HG02981 (cell line): ENCODE data around the gene C2CD3.

ENCODE experiments used
- ATAC-seq: cut with Tn5 transposase; IDR thresholded peaks from one replicate; pipeline ENCODE4 v1.9.1; 2021; ENCODE audit warnings: mild to moderate bottlenecking, moderate library complexity; ENCODE audit not compliant: unreplicated experiment

C2CD3 gene

GRCh38 chr11:73983741-73984538 is 186.9 kb downstream of the C2CD3 start:
- ATAC-seq = no peak

- ATAC-seq = peak; percentile 62
Measured at GRCh38 chr11:73982990-73983740, 187.6 kb downstream of the C2CD3 start.

- ATAC-seq = peak; percentile 39
Measured at GRCh38 chr11:73982595-73982989, 188.2 kb downstream of the C2CD3 start, which contains the start of gene UCP2. UCP2 (minus strand) TSS chr11:73982843; CDS start chr11:73978378, 4,465 bp downstream.

GRCh38 chr11:73981051-73981805 is 189.6 kb downstream of the C2CD3 start:
- ATAC-seq = no peak

GRCh38 chr11:73980001-73980961 is 190.5 kb downstream of the C2CD3 start:
- ATAC-seq = peak; percentile 43

GRCh38 chr11:73978576-73979086 is 192.2 kb downstream of the C2CD3 start:
- ATAC-seq = no peak

- ATAC-seq = no peak
Measured at GRCh38 chr11:73977856-73978519, 192.8 kb downstream of the C2CD3 start.

- ATAC-seq = no peak
Measured at GRCh38 chr11:73976451-73977151, 194.2 kb downstream of the C2CD3 start.

- no peak for ATAC-seq
Measured at GRCh38 chr11:73975479-73975757, 195.4 kb downstream of the C2CD3 start.

GRCh38 chr11:73974604-73975478 is 196.0 kb downstream of the C2CD3 start:
- ATAC-seq = no peak

- no peak for ATAC-seq
Measured at GRCh38 chr11:73972620-73973449, 198.0 kb downstream of the C2CD3 start.

- ATAC-seq = no peak
Measured at GRCh38 chr11:73972187-73972586, 198.6 kb downstream of the C2CD3 start.

- ATAC-seq = no peak
Measured at GRCh38 chr11:73971175-73971719, 199.6 kb downstream of the C2CD3 start.

- no peak for ATAC-seq
Measured at GRCh38 chr11:73969991-73970800, 200.6 kb downstream of the C2CD3 start.

- ATAC-seq = no peak
Measured at GRCh38 chr11:73969091-73969490, 201.7 kb downstream of the C2CD3 start.

- no peak for ATAC-seq
Measured at GRCh38 chr11:73968356-73968966, 202.3 kb downstream of the C2CD3 start.
